ENCODE results near the gene DRAXIN.

DNA sequence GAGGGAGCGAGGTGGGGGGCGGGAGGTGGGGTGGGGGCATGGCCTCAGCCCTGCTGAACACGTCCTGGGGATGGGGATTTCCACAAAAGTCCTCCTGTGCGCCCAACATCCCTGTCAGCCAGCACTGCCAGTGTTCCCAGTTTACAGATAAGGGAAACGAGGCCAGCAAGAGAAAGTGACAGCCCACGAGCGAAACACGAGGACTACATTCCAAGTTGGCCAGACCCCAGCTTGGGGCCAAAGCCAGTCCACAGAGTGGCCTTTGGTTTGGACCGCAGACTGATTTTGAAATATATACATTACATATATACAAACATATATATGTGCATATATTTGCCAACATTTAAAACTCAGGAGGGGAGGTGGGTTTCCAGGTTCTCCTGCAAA, 42.3 kb upstream of the DRAXIN start:
- TF ChIP-seq TAF1 (IDR thresholded peaks at IDR 0.05; ENCODE audit: low read depth, low read length) (no peak), POLR2A (IDR thresholded peaks at IDR 0.05; ENCODE audit: low read depth, low read length) (no peak), POLR2AphosphoS5 (IDR thresholded peaks at IDR 0.05; ENCODE audit: low read depth, low read length) (no peak), SPI1 (IDR thresholded peaks at IDR 0.05; ENCODE audit: low read depth, low read length) (no peak), PAX5 (IDR thresholded peaks at IDR 0.05; ENCODE audit: insufficient read depth, low read length, severe bottlenecking) (no peak), POU2F2 (IDR thresholded peaks at IDR 0.05; ENCODE audit: low read depth, low read length) (no peak)
